ENCODE results near the gene CCDC157. TPM values are rescaled to one million over a fixed set of nuclear protein-coding genes. Genes with fewer than 3 reads are reported as not detected.
A peak's percentile ranks its signal among the peaks of the same experiment; 100 is the strongest.

CCDC157 gene
- total RNA-seq, 1 donor from 2014 or later = 9.3 TPM

DNA sequence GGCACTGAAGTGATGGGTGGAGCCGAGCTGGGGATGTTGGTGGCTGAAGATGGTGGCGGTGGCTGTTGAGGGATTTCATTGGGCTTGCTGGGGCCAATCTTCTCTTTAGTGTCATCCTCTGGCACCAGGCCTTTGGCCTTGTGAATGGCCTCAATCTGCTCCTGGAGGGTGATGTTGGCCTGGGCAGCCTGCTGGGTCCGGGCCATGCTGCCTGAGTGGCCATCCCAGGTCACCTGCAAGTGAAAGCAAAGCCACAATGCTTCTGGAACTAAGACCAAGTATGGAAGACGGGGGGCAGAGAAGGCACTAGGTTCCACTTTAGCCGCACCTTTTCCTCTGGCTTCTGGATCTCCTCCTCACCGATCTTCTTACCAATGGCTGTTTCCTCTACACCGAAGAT lies 18.0 kb upstream of the CCDC157 start:
- Mint-ChIP-seq H3K27me3 (ENCODE audit: low read depth) (no peaks in the 10 kb centered on the region), H3K27ac (ENCODE audit: unreplicated experiment) (no peak overlapping the region), H3K36me3 (ENCODE audit: low read depth) (peaks cover 23% of the 10 kb centered on the region), H3K4me3 (no peak overlapping the region), H3K9me3 (no peaks in the 10 kb centered on the region), H3K4me1 (peaks cover 18% of the 10 kb centered on the region)
- TF ChIP-seq, protein P1, sequence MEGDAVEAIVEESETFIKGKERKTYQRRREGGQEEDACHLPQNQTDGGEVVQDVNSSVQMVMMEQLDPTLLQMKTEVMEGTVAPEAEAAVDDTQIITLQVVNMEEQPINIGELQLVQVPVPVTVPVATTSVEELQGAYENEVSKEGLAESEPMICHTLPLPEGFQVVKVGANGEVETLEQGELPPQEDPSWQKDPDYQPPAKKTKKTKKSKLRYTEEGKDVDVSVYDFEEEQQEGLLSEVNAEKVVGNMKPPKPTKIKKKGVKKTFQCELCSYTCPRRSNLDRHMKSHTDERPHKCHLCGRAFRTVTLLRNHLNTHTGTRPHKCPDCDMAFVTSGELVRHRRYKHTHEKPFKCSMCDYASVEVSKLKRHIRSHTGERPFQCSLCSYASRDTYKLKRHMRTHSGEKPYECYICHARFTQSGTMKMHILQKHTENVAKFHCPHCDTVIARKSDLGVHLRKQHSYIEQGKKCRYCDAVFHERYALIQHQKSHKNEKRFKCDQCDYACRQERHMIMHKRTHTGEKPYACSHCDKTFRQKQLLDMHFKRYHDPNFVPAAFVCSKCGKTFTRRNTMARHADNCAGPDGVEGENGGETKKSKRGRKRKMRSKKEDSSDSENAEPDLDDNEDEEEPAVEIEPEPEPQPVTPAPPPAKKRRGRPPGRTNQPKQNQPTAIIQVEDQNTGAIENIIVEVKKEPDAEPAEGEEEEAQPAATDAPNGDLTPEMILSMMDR (conservative IDR thresholded peaks at IDR 0.05) = no peak
- no peak for DNase-seq (ENCODE audit: low read depth, low spot score)

DNA sequence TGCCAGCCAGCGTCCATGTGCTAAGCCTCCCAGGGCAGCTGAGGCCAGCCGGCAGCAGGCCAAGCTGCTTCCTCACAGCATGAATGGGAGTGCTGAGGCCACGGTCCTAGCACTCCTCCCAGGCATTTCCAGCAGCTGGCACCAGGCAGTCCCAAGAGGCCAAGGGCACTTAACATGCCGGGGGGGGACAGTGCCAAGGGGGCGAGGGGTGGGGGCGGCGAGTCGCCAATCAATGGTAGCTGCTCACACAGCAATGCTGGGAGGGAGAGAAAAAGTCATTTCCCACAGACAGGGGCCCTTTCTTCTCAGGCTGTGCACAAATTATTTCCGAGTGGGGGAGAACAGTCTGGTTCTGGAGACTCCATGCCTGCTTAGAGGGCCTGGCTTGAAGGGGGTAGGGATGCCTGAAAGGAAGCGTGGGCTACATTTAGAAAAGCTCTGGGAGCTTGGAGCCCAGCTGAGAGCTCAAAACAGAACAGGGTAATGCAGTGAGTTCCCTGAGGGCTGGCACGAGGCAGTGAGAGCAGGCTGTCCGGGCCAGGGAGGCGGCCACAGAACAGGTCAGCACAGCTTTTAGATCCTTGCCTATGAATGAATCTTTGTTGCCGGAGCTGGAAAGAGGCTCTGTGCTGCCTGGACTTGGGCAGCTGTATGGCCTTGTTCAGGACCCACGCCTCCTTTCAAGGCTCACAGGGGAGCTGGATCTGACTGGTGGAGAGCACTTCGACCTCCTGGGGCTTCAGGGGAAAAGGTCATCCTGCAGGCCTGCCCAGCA lies 15.7 kb upstream of the CCDC157 start:
- H3K36me3 Mint-ChIP-seq (ENCODE audit: low read depth) = peaks cover 34% of the 10 kb centered on the region
- H3K4me3 Mint-ChIP-seq = peak overlapping the region; percentile 9
- TF ChIP-seq, protein P1 (conservative IDR thresholded peaks at IDR 0.05) = no peak
- DNase-seq (ENCODE audit: low read depth, low spot score) = no peak
- no peaks in the 10 kb centered on the region for H3K27me3 Mint-ChIP-seq (ENCODE audit: low read depth)
- H3K9me3 Mint-ChIP-seq = no peaks in the 10 kb centered on the region
- peaks cover 18% of the 10 kb centered on the region for H3K4me1 Mint-ChIP-seq
- peak overlapping the region; percentile 87 for H3K27ac Mint-ChIP-seq (ENCODE audit: unreplicated experiment)

DNA sequence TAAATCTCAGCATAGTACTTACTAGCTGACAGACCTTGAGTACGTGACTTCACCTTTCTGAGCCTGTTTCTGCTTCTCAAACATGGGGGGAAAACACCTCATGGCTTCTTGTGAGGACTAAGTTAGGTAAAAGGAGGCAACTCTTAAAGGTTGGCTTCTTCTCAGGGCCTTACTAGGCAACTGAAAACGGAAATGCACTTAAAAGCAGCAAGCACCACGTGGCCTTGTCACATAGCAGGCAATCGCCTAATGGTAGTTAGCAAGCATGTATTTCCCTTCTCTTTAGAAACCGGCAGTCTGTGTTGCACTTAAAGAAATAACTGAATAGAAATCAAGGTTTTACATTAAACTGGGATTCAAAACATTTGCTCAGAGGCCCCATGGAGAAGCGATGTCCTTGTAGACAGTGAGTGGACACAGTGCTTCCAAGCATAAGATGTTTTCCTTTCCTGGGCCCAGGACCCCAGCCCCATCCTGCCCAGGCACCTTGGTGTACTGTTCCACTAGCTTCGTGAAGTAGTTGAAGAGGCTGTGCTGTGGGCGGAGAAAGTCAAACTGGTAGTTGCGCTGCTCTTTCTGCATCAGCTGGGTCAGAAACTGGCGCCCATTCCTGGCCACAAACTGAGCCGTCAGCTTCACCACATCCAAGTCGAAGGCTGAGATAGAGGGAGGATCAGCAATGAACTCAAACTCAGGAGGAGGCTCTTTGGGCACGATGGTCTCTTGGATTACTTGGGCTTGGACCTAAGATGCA lies 12.2 kb upstream of the CCDC157 start:
- no peaks in the 10 kb centered on the region for H3K27me3 Mint-ChIP-seq (ENCODE audit: low read depth)
- DNase-seq (ENCODE audit: low read depth, low spot score) = no peak
- no peak overlapping the region for H3K27ac Mint-ChIP-seq (ENCODE audit: unreplicated experiment)
- H3K9me3 Mint-ChIP-seq = no peaks in the 10 kb centered on the region
- H3K36me3 Mint-ChIP-seq (ENCODE audit: low read depth) = peaks cover 36% of the 10 kb centered on the region
- H3K4me3 Mint-ChIP-seq = no peak overlapping the region
- TF ChIP-seq, protein P1 (conservative IDR thresholded peaks at IDR 0.05) = no peak
- H3K4me1 Mint-ChIP-seq = peaks cover 18% of the 10 kb centered on the region

DNA sequence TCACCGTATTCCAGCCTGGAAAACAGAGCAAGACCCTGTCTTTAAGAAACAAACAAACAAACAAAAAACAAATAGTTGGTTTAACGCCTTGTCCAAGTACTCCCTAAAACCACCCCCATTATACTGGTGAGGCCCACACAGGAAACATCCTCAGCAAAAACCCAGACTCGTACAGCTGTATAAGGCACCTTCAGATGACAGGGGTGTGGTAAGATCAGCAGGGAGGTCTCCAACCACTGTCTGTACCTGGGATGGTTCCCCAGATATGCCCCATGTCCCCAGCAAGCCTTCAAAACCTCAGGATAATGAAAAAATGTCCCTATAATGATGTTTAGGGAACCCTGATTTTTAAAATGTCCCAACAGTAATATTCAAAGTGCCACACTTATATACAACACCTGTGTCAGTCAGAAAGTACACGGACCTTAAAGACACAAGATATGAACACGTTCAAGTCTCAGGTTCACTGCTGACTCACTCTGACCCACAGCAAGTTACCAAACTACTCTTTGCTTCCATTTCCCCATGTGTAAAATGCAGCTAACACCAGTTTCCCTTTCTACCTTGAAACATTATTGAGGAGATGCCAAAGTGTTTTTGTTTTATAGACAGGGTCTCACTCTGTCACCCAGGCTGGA lies 9.4 kb upstream of the CCDC157 start:
- Mint-ChIP-seq H3K4me1 (peaks cover 4% of the 10 kb centered on the region), H3K4me3 (no peak overlapping the region), H3K9me3 (no peaks in the 10 kb centered on the region), H3K27me3 (ENCODE audit: low read depth) (no peaks in the 10 kb centered on the region), H3K36me3 (ENCODE audit: low read depth) (peaks cover 36% of the 10 kb centered on the region), H3K27ac (ENCODE audit: unreplicated experiment) (no peak overlapping the region)
- TF ChIP-seq, protein P1 (conservative IDR thresholded peaks at IDR 0.05) = no peak
- DNase-seq (ENCODE audit: low read depth, low spot score) = no peak

DNA sequence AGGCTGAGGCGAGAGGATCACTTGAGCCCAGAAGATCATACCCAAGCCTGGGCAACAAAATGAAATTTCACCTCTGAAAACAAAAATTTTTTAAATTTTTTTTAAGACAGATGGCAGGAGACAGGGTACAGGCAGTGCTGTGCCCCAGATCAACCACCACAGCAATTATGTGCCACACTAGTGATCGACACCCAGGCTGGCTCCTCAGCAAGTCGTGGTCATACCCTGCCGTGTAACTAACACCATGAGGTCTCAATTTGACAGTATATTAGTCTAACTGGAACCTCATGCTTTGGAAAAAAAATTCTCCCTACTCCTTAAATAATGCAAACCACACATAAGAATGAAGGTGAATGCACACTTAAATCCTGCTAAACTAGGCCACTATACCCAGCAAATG lies 8.4 kb upstream of the CCDC157 start:
- DNase-seq (ENCODE audit: low read depth, low spot score) = no peak
- Mint-ChIP-seq H3K36me3 (ENCODE audit: low read depth) (peaks cover 33% of the 10 kb centered on the region), H3K9me3 (no peaks in the 10 kb centered on the region), H3K4me3 (no peak overlapping the region), H3K27ac (ENCODE audit: unreplicated experiment) (no peak overlapping the region), H3K4me1 (peaks cover under 1% of the 10 kb centered on the region), H3K27me3 (ENCODE audit: low read depth) (no peaks in the 10 kb centered on the region)
- TF ChIP-seq, protein P1 (conservative IDR thresholded peaks at IDR 0.05) = no peak
